MCF 10A (cell line): ENCODE data around the gene CAMK1. TPM values are rescaled to one million over a fixed set of nuclear protein-coding genes. Genes with fewer than 3 reads are reported as not detected.

Source experiments
- BruUV-seq: library from RNA; stranded (reverse); fragments of 400-500 nt; replicated peaks from 2 replicates; lab custom pipeline; 2021; lab: Mats Ljungman, UMichigan
- CTCF ChIA-PET: fragments of 300-600 bp; sonication (Branson Sonifier 250); formaldehyde crosslinking; extraction: SDS; loops from one replicate; lab custom pipeline; 2021; ENCODE audit warnings: antibody characterized with exemption, inconsistent platforms; lab: Yijun Ruan, JAX
- POLR2A ChIA-PET: fragments of 300-600, 350-650 bp; sonication (Branson Sonifier 250); formaldehyde crosslinking; extraction: SDS; loops from one replicate; lab custom pipeline; 2020; ENCODE audit warnings: antibody characterized with exemption, inconsistent platforms; lab: Yijun Ruan, JAX
- DNase-seq: peaks from one replicate; pipeline ENCODE4 v3.0.0-alpha.2; 2018; ENCODE audit not compliant: unreplicated experiment
- H3K27ac Mint-ChIP-seq: one replicate; pipeline ENCODE4 v1.8.0; 2022; ENCODE audit warnings: mild to moderate bottlenecking, low read depth, mixed read lengths; ENCODE audit not compliant: unreplicated experiment
- H3K27me3 Mint-ChIP-seq: one replicate; pipeline ENCODE4 v1.8.0; 2022; ENCODE audit warnings: mixed read lengths; ENCODE audit not compliant: insufficient read depth, unreplicated experiment
- H3K36me3 Mint-ChIP-seq: one replicate; pipeline ENCODE4 v1.8.0; 2022; ENCODE audit warnings: mild to moderate bottlenecking, moderate library complexity, mixed read lengths; ENCODE audit not compliant: insufficient read depth, unreplicated experiment
- H3K4me1 Mint-ChIP-seq: one replicate; pipeline ENCODE4 v1.8.0; 2022; ENCODE audit warnings: mixed read lengths; ENCODE audit not compliant: insufficient read depth, unreplicated experiment
- H3K4me3 Mint-ChIP-seq: one replicate; pipeline ENCODE4 v1.8.0; 2022; ENCODE audit warnings: mild to moderate bottlenecking, moderate library complexity, mixed read lengths; ENCODE audit not compliant: unreplicated experiment
- H3K9me3 Mint-ChIP-seq: one replicate; pipeline ENCODE4 v1.8.0; 2022; ENCODE audit warnings: mixed read lengths; ENCODE audit not compliant: unreplicated experiment
- CTCF ChIP-seq: fragments of 200-600 bp; IDR thresholded peaks from one replicate; pipeline ENCODE4 v1.8.0; 2022; ENCODE audit warnings: antibody characterized with exemption, mild to moderate bottlenecking; ENCODE audit not compliant: unreplicated experiment
- intact Hi-C: fragments of 100-400 bp; cut with micrococcal nuclease; formaldehyde crosslinking; loops from 2 replicates; pipeline ENCODE4 v1.14.1; 2022
- total RNA-seq: library from RNA; stranded (reverse); gene quantifications from 2 replicates; pipeline ENCODE4 v1.2.3, GENCODE V29; 2022

Gene CAMK1
- total RNA-seq, 1 experiment from 2014 or later = 8.3 TPM

GRCh38 chr3:9786209-9786739 is 16.5 kb upstream of the CAMK1 start:
- no peak overlapping the region for H3K27ac Mint-ChIP-seq
- peaks cover 8% of the 10 kb centered on the region for H3K4me1 Mint-ChIP-seq
- no peaks in the 10 kb centered on the region for H3K27me3 Mint-ChIP-seq
- H3K4me3 Mint-ChIP-seq = no peak overlapping the region
- BruUV-seq = no TSS peak
- ChIA-PET CTCF (interaction anchor here (0.7 kb wide), 1 partner anchor 9 kb away, joined by 4 read pairs; no protein-coding TSS in a partner anchor), POLR2A (interaction anchor here (0.5 kb wide), 1 partner anchor 53 kb away, joined by 3 read pairs; no protein-coding TSS in a partner anchor)
- intact Hi-C loops = no loop called here
- DNase-seq = no peak
- no peak for TF ChIP-seq CTCF
- peaks cover 61% of the 10 kb centered on the region for H3K36me3 Mint-ChIP-seq
- H3K9me3 Mint-ChIP-seq = no peaks in the 10 kb centered on the region

- Mint-ChIP-seq H3K4me1 (peaks cover 8% of the 10 kb centered on the region), H3K4me3 (no peak overlapping the region), H3K9me3 (no peaks in the 10 kb centered on the region), H3K27me3 (no peaks in the 10 kb centered on the region), H3K27ac (no peak overlapping the region), H3K36me3 (peaks cover 57% of the 10 kb centered on the region)
- BruUV-seq = no TSS peak
- intact Hi-C loops = no loop called here
- no peak for TF ChIP-seq CTCF
- DNase-seq = no peak
- ChIA-PET CTCF (interaction anchor here (0.6 to 0.8 kb wide), 2 partner anchors 22 to 282 kb away, joined by 3 read pairs; no protein-coding TSS in a partner anchor), POLR2A (interaction anchor here (1.4 kb wide), 1 partner anchor 36 kb away, joined by 6 read pairs; the partner anchor contains the start of gene OGG1)
These were observed 15.9 kb upstream of the CAMK1 start for GRCh38 chr3:9785602-9786001.

- H3K4me1 Mint-ChIP-seq = peaks cover 1% of the 10 kb centered on the region
- H3K27ac Mint-ChIP-seq = no peak overlapping the region
- no peak overlapping the region for H3K4me3 Mint-ChIP-seq
- no peaks in the 10 kb centered on the region for H3K27me3 Mint-ChIP-seq
- no peaks in the 10 kb centered on the region for H3K9me3 Mint-ChIP-seq
- ChIA-PET CTCF (interaction anchor here (0.5 to 0.8 kb wide), 2 partner anchors 43 to 281 kb away, joined by 3 to 6 read pairs; no protein-coding TSS in a partner anchor), POLR2A (interaction anchor here (0.5 to 1.4 kb wide), 3 partner anchors 8 to 35 kb away, joined by 3 to 6 read pairs (median 4); partner anchors contain the start of genes ARPC4, OGG1 and TTLL3)
- TF ChIP-seq CTCF = no peak
- H3K36me3 Mint-ChIP-seq = peaks cover 51% of the 10 kb centered on the region
- no TSS peak for BruUV-seq
- no peak for DNase-seq
- intact Hi-C loops = no loop called here
These were observed 15.2 kb upstream of the CAMK1 start for GRCh38 chr3:9784965-9785364.

GRCh38 chr3:9783954-9784353 is 14.2 kb upstream of the CAMK1 start:
- DNase-seq = no peak
- intact Hi-C loops = no loop called here
- POLR2A ChIA-PET = no interaction called here
- CTCF ChIA-PET = interaction anchor here (0.7 kb wide), 1 partner anchor 919 kb away, joined by 6 read pairs; no protein-coding TSS in a partner anchor
- H3K9me3 Mint-ChIP-seq = no peaks in the 10 kb centered on the region
- peaks cover 2% of the 10 kb centered on the region for H3K4me1 Mint-ChIP-seq
- no peak for TF ChIP-seq CTCF
- no peak overlapping the region for H3K4me3 Mint-ChIP-seq
- BruUV-seq = no TSS peak
- no peaks in the 10 kb centered on the region for H3K27me3 Mint-ChIP-seq
- H3K27ac Mint-ChIP-seq = no peak overlapping the region
- H3K36me3 Mint-ChIP-seq = peaks cover 40% of the 10 kb centered on the region
